HG02973 (cell line): ENCODE data around the gene BRICD5.
"Not testable (repeated sequence)": the region's sequence is repeated elsewhere in the genome, so short reads cannot be mapped to it uniquely, and the experiment has no call there.

Experiments
- ATAC-seq: cut with Tn5 transposase; IDR thresholded peaks from one replicate; pipeline ENCODE4 v1.9.1; 2021; ENCODE audit warnings: moderate library complexity; ENCODE audit not compliant: unreplicated experiment

BRICD5 gene

GRCh38 chr16:2223221-2223941 is 12.7 kb upstream of the BRICD5 start, which contains the start of gene E4F1:
E4F1 (plus strand) TSS chr16:2223591; CDS start chr16:2223614, 23 bp downstream.
- ATAC-seq, result peak; percentile 92

GRCh38 chr16:2216330-2216729 is 5.7 kb upstream of the BRICD5 start:
- no peak for ATAC-seq

GRCh38 chr16:2214719-2214968 is 4.0 kb upstream of the BRICD5 start, which contains the start of gene PGP:
PGP (minus strand) TSS chr16:2214840; CDS start chr16:2214777, 63 bp downstream.
- ATAC-seq, result peak; percentile 73

- peak; percentile 1 for ATAC-seq
Observed at GRCh38 chr16:2213817-2214718, 3.4 kb upstream of the BRICD5 start.

DNA sequence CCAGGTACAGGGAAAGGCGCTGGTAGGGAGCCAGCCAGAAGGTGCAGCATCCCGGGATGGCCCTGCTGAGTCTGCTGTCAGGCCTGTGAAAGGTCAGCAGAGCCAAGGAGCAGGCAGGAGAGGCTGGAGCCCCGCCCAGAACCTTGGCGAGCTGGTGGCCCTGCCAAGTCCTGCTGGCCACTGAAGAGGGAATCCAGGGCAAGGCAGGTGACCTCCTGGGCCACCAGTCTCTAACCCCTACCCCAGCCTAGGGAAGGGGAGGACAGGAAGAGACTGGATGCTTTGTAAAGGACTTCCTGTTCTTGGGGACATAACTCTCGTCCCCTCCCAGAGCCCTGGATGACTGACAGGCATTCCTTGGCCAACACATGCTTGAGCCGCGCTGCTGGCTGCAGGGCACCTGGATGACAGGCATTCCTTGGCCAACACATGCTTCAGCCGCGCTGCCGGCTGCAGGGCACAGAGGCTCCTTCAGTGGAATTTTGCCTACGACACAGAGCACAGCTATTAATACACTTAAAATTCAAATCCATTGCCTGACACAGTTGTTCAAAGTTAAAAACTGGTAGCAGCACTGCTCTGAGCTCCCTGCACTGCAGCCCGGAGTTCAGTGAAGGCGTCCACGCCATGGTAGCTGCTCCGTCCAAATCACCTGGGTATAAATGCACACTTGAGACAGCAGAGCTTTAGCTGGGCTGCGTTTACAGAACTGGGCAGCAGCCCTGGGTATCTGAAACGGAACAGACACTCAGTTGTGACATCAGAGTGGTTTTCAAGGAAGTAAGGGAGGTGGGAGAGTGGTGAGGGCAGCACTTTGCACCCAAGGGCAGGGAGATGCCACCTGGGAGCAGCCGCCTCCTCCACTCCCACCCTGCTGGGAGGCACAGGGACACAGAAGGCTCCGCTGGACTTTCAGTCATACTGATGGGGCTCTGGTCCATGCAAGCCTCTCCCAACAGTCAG is 2.0 kb upstream of the BRICD5 start:
- no peak for ATAC-seq

DNA sequence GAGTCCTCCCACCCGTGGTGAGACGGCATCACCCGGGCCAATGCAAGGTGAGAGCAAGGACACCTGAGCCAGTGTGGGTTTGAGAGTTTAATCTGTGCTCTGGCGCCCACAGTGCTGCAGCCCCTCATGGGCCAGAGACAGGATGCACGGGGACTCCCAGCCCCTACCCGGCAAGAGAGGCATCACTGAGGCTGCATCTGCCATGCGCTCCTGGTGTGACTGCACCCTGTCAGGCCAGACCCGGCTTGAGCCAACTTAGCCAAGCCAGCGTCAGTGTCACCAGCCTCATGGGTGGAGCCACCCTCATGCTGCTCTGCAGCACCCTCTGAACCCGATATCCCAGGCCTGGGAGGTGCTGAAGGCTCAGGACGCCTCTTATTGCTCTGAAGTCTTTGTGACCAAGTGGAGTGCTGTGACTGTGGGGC is 1.3 kb upstream of the BRICD5 start:
- ATAC-seq, result no peak

GRCh38 chr16:2210009-2210332 is 692 bp downstream of the BRICD5 start:
- no peak for ATAC-seq

- no peak for ATAC-seq
Observed at GRCh38 chr16:2209258-2210008, 1.2 kb downstream of the BRICD5 start.

DNA sequence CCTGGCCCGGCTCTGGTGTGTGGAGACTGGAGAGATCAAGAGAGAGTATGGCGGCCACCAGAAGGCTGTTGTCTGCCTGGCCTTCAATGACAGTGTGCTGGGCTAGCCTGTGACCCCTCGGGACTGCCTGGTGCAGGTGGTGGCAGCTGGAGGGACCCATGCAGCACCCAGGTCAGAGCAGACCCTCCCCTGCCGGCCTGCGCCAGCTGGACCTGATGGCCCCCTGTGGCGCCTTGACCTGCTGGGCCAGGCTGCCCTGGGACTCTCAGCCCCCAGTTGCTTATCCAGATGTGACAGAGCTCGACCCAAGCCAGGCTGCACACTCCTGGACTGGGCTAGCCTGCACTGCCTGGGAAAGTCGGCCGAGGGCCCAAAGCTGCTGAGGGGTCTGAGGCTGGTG is 1.9 kb downstream of the BRICD5 start:
- ATAC-seq, result no peak

DNA sequence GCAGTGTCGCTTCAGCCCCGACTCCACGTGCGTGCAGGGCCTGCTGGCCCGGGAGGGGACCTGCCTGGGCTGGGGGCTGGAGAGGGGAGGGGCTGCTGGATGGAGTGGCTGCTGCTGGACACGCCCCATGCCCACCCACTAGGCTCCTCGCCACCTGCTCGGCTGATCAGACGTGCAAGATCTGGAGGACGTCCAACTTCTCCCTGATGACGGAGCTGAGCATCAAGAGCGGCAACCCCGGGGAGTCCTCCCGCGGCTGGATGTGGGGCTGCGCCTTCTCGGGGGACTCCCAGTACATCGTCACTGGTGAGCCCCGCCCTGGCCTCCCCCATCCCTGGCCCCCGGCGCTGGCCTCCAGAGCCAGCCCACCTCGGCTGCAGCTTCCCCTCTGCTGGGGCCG is 2.4 kb downstream of the BRICD5 start:
- ATAC-seq, result no peak

DNA sequence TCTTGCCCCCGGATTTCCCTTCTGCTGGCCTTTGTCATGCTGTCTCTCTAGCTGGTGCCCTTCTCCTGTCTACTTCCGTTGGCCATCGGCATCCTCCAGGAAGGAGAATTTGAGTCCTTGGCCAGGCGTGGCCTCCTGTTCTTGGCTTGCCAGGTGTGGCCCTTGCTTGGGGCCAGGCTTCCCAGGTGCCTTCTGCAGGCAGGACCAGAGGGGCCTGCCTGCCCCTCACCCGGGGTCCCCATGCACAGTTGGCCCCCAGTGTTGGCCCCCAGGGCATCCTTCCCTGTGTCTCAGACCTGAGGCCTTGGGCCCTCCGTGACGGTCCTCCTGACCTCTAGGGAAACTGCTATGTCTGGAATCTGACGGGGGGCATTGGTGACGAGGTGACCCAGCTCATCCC is 2.8 kb downstream of the BRICD5 start:
- ATAC-seq, result no peak

DNA sequence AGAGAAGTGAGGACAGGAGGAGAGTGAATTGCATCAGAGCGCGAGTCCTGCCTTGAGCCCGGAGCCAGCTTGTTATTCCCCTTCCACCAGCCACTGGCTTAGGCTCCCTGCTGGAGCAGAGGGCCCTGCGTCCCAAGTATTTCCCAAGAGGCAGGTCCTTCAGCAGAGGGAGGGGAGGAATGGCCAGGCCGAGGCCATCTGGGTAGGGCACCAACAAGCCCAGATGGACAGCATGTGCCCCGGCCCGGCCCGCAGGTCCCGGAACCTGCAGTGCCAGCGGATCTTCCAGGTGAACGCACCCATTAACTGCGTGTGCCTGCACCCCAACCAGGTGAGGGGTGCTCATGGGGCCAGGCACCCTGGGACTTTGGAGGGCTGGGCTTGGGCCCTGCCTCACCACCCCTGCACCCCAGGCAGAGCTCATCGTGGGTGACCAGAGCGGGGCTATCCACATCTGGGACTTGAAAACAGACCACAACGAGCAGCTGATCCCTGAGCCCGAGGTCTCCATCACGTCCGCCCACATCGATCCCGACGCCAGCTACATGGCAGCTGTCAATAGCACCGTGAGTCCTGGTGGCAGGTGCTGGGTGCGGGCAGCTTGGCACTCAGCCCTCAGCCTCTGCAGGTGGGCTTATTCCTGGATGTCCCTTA is 3.8 kb downstream of the BRICD5 start:
- ATAC-seq, result no peak

DNA sequence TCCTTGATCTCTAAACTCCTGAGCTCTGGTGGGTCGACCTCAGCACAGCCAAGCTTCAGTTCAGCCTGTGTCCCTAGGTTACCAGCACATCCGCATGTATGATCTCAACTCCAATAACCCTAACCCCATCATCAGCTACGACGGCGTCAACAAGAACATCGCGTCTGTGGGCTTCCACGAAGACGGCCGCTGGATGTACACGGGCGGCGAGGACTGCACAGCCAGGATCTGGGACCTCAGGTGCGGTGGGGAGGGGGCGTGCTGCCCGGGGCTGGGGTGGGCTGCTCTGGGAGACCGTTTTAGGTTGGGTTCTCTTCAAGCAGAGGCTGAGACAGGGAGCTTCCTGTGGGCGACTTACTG is 4.3 kb downstream of the BRICD5 start:
- no peak for ATAC-seq

- ATAC-seq, result peak; percentile 20
Observed at GRCh38 chr16:2205967-2206313, 4.7 kb downstream of the BRICD5 start.

GRCh38 chr16:2205104-2205966 is 5.3 kb downstream of the BRICD5 start, which contains the start of gene MLST8:
MLST8 (plus strand) TSS chr16:2205454; CDS start chr16:2206086, 632 bp downstream.
- peak; percentile 62 for ATAC-seq

DNA sequence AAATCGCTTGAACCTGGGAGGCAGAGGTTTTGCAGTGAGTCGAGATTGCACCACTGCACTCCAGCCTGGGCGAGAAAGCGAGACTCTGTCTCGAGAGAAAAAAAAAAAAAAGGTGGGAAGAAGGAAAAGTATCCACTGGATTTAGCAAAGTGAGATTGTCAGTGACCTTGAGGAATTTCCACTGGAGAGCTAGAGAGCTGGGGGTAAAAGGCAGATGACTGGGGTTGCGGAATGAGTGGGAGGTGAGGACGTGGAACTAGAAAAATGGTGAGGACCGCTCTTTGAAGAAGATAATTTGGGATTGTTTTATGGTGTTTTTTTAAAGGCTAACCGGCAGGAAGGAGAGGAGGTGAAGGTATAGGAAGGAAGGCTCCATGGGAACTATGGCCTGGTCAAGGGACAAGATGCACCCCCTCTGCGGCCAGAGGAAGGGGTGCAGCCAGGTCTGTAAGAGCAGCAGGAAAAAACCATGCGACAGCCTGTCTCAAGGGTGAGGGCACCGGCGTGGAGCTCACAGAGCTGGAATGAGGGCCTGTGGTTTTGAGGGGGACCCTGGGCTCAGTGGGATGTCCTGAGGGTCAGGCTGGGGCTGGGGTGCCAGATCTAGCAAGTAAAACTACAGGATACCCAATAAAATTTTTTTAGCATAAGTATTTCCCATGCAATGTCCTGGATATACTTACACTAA is 6.1 kb downstream of the BRICD5 start:
- no peak for ATAC-seq

GRCh38 chr16:2203119-2203688 is 7.5 kb downstream of the BRICD5 start:
- not testable (repeated sequence) for ATAC-seq

- ATAC-seq, result no peak
Observed at GRCh38 chr16:2200313-2200712, 10.3 kb downstream of the BRICD5 start.
